NOMO-1 (cell line): ENCODE results near the gene TFDP1.
"Not testable (repeated sequence)": the region's sequence is repeated elsewhere in the genome, so short reads cannot be mapped to it uniquely, and the experiment has no call there.

Experiments
- DNase-seq, 2 experiments: peaks; one replicate each; lab custom pipeline; 2025; ENCODE audit not compliant: unreplicated experiment in 2 of 2; lab: John Stamatoyannopoulos, UW

TFDP1 gene

DNA sequence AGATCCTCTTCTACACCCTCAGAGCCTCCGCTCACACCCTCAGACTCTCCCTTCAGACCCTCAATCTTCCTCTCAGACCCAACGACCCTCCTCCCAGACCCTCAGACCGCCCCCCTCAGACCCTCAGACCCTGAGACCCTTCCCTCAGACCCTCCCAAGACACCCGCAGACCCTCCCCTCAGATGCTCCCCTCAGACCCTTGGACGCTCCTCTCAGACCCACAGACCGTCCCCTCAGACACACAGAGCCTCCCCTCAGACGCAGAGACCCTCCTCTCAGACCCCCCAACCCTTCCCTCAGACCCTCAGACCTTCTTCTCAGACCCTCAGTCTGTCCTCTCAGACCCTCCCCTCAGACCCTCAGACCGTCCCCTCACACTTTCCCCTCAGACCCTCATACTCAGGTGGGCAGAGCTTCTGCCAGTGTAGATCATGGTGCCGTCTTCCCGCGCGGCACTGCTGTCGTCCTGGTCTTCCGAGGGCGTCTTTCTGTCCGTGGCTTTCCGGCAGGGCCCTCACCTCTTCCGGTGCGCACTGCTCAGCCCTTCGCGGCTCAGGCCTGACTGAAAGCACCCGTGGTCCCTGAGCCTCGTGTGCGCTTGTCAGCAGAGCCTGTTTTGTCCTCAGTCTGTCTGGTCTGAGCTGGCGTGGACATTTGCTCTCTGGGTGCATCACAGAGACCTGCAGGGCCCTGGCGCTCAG lies 18.9 kb upstream of the TFDP1 start:
- DNase-seq: no peak

DNA sequence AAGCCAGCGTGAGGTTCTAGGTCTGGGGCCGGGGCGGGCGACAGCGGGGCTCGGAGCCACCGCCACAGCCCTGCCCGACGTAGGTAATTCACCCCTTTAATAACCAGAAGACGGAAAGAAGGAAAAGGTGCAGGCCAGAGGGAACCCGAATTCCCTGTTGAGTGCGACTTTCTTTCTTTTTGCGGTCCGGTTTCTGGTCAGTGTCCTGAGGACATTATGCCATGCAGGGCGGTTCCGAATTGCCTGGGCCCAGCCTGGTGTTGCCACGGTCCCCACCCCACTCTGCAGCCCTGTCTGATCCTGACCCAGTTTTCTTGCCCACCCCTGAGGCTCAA lies 18.4 kb upstream of the TFDP1 start:
- DNase-seq: no peak

DNA sequence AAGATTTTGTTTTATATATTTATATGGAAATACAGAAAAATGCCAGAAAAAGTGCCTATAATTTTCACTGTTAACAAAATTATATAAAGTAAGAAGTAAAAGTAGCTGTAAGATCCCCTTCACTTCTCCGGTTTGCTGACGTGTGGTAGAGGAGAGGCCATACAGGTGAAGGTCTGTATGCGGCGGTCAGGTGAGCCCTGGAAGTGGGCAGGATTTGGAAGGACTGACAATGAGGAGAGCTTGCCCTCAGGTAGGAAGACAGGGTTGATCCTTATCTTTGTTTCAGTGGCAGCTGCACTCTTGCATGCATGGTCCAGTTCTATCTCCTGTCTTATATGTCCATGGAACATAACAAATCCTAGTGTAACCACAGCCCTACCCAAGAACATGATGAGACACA lies 16.9 kb upstream of the TFDP1 start:
- no peak for DNase-seq

DNA sequence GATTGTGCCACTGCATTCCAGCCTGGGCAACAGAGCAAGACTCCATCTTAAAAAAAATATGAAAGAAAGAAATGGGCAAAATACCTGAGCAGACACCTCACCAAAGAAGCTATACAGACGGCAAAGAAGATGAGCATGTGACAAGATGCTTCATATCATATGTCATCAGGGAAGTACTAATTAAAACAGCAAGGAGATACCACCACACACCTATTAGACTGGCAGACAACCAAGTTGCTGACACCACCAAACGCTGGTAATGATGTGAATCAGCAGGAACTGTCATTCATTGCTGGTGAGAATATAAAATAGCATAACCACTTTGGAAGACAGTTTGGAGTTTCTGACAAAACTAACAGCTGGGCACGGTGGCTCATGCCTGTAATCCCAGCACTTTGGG lies 11.5 kb upstream of the TFDP1 start:
- DNase-seq: no peak

DNA sequence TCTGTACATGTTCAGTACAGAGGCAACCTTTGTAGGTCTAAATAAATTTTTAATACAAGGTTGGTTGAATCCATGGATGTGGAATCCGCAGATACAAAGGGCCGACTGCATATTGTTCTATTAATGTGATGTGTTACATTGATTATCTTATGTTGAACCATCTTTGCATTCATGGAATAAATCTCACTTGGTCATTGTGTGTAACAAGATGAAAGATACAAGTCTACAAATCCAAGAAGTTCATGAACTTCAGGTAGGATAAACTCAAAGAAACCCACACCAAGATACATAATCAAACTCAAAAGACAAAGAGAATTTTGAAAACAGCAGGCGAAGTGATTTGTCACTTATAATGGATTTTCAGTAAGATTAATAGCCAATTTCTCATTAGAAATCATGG lies 8.0 kb upstream of the TFDP1 start:
- no peak for DNase-seq

DNA sequence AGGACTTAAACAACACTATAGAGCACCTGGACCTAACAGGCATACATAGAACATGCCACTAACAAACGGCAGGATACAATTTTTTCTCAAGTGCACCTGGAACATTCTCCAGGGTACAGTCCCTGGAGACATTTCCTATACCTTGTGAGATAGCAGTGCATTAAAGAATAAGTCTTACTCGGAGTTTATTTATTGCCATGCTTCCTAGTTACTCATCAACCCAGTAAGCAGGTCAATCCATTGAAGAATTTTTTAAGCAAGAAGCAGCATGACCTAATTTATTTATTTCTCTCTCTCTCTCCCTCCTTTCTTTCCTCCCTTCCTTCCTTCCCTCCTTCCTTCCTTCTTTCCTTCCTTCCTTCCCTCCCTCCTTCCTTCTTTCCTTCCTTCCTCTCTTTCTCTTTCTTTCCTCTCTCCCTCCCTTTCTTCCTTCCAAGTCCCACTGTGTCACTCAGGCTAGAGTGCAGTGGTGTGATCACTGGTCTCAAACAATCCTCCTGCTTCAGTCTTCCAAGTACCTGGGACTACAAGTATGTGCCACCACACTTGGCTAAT lies 6.6 kb upstream of the TFDP1 start:
- DNase-seq: no peak

DNA sequence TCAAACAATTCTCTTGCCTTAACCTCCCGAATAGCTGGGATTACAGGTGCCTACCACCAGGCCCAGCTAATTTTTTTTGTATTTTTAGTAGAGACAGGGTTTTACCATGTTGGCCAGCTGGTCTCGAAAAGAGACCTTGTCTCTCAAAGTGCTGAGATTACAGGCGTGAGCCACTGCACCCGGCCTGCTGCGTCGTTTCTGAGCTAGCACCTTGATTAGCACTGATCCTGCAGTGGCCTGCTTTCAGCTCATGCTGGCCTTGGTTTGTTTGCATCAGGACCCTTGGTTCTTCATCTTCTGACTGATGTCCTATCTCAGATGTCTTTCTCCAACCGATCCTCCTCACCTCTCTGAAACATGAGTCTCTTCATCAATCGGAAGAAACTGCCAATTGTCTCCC lies 4.9 kb upstream of the TFDP1 start:
- no peak for DNase-seq

DNA sequence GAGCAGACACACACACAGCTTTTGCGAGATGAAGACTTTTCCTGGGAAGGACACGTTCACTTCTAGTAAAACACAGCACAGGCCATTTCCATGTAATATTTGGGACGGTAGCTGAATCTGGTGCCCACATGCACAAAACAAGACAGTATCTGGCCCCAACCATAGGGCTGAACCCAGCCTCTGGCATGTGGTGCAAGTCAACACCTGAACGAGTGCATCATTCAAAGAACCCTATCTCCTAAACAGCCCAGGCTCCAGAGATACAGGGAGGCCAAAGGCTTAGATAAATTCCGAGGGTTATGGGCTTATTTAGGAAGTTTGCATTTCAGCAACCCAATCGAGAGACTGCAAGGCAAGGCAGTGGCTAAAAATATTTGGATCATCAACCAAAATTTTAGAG lies 2.7 kb upstream of the TFDP1 start:
- no peak for DNase-seq

DNA sequence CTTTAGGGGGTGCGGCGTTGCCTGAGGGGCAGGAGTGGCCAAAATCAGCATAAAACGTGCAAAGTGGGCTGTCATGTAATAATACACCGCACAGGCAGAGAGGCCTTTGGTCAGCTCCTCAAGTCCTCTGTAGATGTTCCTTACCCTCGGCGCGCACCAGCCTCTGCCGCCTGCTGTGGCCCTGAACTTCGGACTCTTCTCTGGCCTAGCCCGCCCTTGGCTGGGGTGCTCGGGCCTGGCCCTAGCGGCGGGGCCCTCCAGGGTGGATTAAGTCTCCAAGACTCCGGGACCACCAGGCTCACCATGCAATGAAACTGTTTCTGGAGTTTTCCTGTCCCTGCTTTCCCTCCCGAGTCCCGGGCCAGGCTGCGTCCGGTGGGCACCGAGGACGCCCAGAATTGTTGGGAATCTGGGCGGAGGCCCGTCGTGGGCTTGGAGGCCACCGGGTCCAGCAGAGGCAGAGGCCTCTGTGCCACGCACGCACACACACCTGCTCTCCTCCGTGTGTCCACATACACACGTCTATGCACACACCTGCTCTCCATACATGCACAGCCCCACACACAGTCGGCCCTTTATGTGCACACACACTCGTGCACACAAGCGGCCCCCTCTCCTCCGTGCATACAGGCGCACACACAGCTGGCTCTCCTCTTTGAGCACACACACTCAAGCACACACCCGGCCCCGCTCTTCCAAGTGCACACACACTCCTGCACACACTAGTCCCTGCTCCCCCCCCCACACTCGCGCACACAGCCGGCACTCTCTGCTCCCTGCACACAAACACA lies 1.5 kb upstream of the TFDP1 start:
- no peak for DNase-seq

DNA sequence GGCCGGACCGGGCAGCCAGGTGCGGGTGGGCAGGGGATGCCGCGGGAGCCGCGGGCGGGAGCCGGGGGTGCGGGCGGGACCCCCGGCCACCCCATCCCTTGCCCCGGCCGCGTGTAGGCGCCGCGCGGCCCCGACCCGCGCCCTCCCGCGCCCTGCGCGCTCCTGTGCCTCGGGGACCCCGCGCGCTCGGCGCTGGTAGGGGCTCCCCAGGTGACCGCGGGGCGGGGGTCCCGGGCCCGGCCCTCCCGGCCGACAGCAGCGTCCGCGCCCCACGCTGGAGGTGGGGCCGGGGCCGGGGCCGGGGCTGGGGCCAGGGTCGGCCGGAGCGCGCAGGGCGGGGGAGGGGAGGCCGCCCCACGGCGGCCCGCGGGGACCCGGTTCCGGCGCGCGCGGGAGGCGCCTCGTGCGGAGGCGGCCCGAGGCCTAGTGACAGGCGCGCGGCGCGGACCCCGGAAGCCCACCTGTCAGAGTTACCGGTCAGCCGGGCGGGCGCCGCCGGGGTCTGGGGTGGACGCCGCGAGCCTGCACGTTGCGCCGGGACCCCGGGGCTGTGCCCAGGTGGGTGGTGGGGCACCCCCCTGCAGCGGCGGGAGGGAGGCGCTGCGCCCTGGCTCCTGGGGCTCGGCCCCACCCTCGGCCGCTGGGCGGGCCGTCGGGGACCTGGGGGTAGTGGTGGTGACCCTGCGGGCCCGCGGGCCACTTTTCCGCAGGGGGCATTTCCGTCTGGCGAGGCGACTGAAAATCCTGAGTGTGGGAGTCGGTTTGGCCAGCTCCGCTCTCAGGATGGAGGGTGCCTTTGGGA lies 518 bp downstream of the TFDP1 start:
- DNase-seq: no peak

DNA sequence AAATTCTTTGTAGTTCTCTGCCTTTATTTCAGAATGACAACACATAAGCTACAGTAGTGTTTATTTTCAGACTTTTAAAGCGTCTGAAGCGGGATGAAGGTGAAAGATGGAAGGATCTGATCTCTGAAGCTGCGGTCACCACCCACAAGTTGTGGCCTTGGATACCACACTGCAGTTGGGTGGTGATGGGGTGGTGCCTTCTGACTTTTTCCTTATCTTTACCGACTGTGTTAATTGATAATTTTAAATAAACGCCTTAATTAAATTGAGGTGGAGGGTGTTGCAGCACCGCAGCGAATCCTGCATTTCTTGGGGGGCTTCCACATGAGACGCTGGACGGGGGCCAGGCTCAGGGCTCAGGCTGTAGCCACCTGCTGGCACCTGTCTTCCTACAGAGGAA lies 1.3 kb downstream of the TFDP1 start:
- no peak for DNase-seq

DNA sequence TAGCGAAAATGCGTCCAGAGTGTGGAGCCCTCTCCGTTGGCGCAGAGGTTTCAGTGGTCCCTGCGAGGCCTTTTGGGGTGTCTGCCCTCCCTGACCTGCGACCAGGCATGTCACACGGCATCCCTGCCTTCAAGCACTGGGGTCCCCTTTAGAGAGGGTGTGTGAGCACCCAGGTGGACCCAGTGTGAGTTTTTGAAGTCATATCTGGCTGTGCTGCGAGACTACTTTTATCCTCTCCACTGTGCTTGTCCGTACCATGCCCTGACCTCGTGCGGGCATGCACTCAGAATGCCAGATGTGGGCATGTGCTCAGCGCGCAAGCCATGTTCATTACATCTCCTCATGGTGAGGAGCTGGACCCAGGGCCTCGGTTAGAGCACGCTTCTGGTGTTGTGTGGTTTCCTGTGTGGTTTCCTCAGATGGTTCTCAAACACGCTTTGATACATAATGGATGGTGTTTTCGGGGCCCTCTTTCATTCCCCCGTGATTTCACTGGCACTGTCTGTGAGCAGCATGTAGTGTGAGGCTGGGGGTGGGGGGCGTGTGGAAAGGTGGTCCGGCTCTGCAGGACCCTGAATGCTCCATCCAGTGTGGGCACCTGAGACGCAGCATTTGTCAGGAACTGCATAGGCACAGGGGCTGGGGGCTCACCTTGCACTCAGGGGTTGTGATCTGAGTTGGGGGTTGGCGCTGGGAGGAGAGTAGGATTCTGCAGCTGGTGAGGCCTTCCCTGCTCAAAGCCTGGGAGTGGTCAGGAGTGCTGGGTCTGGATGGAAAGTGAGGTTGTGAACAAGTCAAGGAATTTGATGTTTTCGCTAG lies 2.3 kb downstream of the TFDP1 start:
- DNase-seq: no peak

DNA sequence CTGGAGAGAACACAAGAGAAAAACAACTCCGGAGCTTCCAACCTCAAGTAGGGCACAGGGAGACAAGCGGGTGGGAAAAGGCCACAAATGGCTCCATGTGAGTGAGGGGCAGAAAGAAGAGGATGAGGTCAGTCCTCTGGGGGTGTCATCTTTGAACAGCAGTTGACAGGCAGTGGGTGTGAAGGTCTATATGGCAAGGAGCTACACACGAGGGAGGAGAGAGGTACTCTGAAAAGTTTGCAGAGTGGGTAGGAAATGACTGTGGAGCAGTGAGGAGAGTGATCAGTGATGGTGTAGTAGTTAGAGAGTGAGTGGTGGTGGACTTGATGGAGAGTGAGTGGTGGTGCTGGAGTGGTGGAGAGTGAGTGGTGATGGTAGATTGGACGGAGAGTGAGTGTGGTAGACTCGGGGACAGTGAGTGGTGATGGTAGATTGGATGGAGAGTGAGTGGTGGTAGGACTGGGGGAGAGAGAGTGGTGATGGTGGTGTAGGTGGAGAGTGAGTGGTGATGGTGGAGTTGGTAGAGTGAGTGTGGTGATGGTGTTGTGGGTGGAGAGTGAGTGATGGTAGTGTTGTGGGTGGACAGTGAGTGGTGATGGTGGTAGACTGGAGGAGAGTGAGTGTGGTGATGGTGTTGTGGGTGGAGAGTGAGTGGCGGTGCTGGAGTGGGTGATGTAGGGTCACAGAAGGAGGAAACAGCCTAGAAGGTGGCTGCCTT lies 4.0 kb downstream of the TFDP1 start:
- no peak for DNase-seq

DNA sequence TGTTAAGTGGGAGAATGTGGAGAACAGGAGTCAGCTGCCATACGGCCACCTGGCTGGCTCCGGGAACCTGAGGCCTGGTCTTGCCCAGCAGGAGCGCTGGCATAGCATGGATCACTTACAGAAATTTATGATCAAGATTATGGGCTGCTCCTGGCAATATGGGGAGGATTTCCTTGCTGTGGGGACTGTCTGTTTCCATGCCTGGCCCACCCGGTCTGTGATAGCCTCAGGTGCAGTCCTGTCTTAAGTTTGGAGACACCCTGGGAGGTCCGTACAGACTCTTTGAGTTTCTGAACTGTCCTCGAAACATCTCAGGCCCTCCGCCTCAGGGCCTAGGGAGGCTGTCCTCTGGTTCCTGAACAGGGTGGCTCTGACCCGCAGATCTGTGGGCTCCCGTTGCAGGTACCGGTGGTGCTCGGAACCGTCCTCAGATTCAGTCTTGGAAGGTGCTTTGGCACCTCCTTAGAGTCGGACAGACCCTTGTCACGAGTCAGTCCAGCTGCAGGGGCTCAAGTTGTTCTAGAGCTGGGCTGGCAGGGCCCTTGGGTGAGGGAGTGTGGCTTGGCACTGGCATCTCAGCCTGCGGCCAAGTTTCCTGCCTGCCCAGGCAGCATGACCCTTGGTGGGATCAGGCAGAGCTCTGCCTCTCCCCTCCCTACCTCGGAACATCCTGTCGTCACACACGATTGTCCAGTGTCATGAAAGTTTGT lies 4.9 kb downstream of the TFDP1 start:
- DNase-seq: no peak

DNA sequence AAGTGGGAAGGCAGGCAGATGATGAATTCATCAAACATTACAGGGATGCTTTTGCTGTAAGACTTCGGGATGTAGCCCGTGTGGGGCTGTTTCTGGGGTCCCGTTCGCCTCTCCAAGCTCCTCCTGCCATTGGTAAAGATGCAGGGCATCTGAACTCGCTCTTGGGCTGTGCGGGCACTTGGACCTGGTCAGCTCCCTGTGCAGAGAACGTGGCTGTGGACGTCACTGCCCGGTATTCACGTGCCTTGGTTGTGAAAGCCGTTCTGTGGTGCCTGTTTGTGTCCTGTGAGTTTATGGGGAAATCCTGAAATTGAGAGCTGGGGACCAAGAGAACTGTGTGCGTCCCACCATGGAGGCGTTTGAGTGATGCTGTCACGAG lies 5.4 kb downstream of the TFDP1 start:
- no peak for DNase-seq

DNA sequence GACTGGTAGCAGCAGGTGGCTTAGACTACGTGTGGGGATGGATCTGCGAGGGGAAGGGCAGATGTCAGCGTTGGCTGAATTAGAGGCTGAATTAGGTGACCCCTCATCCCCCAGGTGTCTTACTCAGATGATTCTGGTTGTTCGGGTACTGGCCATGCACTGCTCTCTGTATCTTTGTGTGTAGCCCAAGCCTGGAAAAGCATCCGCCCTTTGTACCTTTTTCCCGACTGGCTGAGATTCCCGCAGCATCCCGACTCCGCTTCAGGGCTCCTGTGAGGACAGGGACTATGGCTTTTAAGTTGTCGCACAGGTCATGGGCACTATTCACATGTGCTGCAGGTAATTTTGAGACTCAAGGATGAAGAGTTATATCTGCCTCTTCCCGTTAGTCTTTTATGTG lies 7.2 kb downstream of the TFDP1 start:
- no peak for DNase-seq

DNA sequence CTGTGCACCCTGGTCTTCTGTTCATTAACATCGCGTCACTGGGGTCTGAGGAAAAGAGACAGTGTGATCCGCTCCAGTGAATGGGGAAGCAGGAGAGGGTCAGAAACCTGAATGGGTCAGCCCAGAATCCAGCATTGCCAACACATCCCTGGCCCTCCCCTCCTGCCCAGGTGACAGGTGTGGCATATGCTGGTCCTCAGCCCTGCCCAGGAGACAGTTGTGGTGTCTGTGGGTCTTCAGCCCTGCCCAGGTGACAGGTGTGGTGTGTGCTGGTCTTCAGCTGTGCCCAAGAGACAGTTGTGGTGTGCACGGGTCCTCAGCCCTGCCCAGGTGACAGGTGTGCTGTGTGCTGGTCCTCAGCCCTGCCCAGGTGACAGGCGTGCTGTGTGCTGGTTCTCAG lies 8.0 kb downstream of the TFDP1 start:
- DNase-seq: no peak

DNA sequence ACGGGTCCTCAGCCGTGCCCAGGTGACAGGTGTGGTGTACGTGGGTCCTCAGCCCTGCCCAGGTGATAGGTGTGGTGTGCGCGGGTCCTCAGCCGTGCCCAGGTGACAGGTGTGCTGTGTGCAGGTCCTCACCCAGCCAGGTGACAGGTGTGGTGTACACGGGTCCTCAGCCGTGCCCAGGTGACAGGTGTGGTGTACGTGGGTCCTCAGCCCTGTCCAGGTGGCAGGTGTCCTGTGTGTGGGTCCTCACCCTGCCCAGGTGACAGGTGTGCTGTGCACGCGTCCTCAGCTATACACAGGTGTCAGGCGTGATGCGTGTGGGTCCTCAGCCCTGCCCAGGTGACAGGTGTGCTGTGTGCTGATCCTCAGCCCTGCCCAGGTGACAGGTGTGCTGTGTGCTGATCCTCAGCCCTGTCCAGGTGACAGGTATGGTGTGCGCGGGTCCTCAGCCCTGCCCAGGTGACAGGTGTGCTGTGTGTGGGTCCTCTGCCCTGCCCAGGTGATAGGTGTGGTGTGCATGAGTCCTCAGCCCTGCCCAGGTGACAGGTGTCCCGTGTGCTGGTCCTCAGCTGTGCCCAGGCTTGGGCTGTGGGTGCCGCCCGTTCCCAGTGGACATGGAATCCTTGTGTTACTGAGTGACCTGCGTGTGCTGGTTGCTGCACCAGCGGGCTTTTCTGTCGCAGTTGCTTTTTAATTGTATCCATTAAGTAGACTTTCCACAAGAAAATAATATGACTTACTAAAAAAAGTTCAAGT lies 9.7 kb downstream of the TFDP1 start:
- DNase-seq: not testable (repeated sequence)

DNA sequence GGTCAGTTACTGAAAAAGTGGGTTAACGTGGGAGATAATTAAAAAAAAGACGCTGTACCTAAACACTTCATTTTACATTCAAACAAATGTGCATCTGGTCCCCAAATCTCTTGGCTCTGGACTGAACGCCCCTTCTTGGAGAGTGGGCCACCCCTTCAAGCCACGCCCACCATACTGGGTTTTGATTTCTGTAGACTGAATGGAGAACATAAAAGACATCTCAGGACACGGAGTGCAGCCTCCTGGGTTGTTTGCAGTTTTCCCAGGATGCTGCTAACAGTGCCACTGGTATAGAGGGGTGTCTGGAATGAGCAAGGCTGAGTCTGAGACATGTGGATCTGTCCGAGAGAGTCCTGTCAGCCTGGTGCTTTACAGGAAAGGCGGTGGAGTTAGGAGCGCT lies 10.6 kb downstream of the TFDP1 start:
- DNase-seq: no peak
